GM12872 (cell line): ENCODE measurements around the gene SPTBN1.

ENCODE experiments used
- CTCF ChIP-seq: IDR thresholded peaks from 3 replicates; pipeline ENCODE4 v1.5.1; 2011; ENCODE audit warnings: low read depth, mild to moderate bottlenecking, low read length, moderate library complexity; ENCODE audit not compliant: insufficient read depth

SPTBN1 gene

GRCh38 chr2:54435325-54436226 lies 20.6 kb upstream of the SPTBN1 start:
- TF ChIP-seq CTCF, result no peak

GRCh38 chr2:54437588-54437987 lies 18.5 kb upstream of the SPTBN1 start:
- TF ChIP-seq CTCF, result no peak

GRCh38 chr2:54438271-54438670 lies 17.9 kb upstream of the SPTBN1 start:
- no peak for TF ChIP-seq CTCF

GRCh38 chr2:54439582-54439981 lies 16.5 kb upstream of the SPTBN1 start:
- TF ChIP-seq CTCF, result no peak

- no peak for TF ChIP-seq CTCF
Observed at GRCh38 chr2:54440050-54440449, 16.1 kb upstream of the SPTBN1 start.

- TF ChIP-seq CTCF, result no peak
Observed at GRCh38 chr2:54444503-54444902, 11.6 kb upstream of the SPTBN1 start.

- no peak for TF ChIP-seq CTCF
Observed at GRCh38 chr2:54446122-54446521, 10.0 kb upstream of the SPTBN1 start.

GRCh38 chr2:54446625-54447024 lies 9.5 kb upstream of the SPTBN1 start:
- no peak for TF ChIP-seq CTCF
